Measurements from ENCODE around the gene PABPC1L.

DNA sequence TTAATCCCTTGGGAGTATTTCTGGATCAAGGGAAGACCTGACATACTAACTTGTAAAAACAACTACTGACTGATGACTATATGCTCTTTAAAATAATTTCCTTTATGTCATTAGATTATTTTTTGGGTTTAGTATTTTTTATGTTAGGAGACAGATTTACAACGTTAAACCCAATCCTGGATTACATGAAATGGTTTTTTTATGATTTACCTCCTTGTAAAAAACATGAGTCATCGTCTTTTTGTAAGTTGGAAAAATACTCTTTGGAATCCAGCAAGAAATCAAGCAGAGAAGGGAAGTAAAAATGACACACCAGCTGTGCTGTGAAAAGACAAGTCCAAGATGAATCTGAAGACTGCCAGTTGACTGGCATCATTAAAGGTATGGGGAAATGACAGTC, 63.2 kb downstream of the PABPC1L start:
- TF ChIP-seq POLR2A (IDR thresholded peaks at IDR 0.05; ENCODE audit: low read depth) (no peak), POLR2AphosphoS5 (IDR thresholded peaks at IDR 0.05) (no peak)
